ENCODE measurements around the gene ZMYM2. TPM values are rescaled to one million over a fixed set of nuclear protein-coding genes. Genes with fewer than 3 reads are reported as not detected.

The ZMYM2 gene
- total RNA-seq, 1 donor from 2014 or later, result 48.2 TPM

DNA sequence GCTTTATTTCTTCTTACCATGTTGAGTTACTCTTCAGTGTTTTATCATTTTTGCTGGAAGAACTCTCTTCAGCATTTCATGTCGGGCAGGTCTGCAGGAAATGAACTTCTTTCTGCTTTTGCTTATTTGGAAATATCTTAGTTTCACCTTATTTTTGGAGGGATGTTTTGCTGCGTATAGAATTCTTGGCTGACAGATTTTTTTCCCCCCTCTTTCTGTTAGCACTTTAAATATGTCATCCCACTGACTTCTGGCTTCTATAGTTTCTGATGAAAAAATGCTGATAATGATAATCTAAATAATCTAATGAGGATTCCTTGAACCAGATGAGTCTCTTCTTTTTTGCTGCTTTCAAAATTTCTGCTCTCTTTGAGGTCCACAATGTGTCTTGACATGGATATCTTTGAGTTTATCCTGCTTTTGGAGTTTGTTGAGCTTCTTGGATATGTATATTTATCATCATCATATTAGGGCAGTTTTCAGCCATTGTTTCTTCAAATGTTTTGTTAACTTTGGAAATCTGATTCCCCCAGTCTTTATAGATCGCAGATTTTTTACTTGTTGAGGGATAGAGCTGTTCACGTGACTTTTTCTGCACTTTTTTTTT is 20.4 kb downstream of the ZMYM2 start:
- TF ChIP-seq, protein P1, sequence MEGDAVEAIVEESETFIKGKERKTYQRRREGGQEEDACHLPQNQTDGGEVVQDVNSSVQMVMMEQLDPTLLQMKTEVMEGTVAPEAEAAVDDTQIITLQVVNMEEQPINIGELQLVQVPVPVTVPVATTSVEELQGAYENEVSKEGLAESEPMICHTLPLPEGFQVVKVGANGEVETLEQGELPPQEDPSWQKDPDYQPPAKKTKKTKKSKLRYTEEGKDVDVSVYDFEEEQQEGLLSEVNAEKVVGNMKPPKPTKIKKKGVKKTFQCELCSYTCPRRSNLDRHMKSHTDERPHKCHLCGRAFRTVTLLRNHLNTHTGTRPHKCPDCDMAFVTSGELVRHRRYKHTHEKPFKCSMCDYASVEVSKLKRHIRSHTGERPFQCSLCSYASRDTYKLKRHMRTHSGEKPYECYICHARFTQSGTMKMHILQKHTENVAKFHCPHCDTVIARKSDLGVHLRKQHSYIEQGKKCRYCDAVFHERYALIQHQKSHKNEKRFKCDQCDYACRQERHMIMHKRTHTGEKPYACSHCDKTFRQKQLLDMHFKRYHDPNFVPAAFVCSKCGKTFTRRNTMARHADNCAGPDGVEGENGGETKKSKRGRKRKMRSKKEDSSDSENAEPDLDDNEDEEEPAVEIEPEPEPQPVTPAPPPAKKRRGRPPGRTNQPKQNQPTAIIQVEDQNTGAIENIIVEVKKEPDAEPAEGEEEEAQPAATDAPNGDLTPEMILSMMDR (IDR thresholded peaks at IDR 0.05; ENCODE audit: borderline replicate concordance), result no peak
- H3K36me3 ChIP-seq, result peaks cover 50% of the 10 kb centered on the region

DNA sequence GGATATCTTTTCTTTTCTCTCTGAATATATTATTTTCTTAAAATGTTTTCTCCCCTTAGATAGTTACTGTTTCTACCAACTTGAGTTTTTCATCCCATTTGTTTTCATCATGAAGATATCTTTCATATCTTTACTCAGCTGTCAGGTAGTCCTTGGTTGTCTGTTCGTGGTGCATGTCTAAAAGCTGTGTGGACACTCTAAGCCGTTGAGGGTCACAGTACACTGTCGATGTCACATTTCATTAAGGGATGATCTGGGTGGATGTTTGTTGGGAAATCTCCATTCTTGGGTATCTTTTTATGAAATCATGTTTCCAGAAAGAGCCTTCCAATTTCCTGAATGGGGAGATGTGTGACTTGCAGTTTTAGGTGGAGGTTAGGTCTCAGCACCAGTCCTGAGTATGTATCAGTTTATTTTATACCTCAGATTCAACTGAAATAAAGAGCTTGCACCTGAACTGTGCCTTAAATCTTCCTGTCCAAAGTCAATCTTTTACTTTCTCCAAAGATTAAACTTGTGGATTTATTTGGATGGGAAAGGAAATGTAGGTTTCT is 23.2 kb downstream of the ZMYM2 start:
- TF ChIP-seq, protein P1 (IDR thresholded peaks at IDR 0.05; ENCODE audit: borderline replicate concordance), result no peak
- Histone ChIP-seq H3K27me3 (ENCODE audit: low read depth) (no peaks in the 10 kb centered on the region), H3K27ac (replicated peaks) (no peak overlapping the region), H3K36me3 (peaks cover 29% of the 10 kb centered on the region), H3K4me3 (no peak overlapping the region), H3K4me1 (peaks cover 21% of the 10 kb centered on the region), H3K9me3 (replicated peaks) (peaks cover 21% of the 10 kb centered on the region)
- no peak for DNase-seq
- intact Hi-C loops (cut with micrococcal nuclease), result no loop called here

More for the DNA sequence above, 20.4 kb downstream of the ZMYM2 start:
- intact Hi-C loops (cut with micrococcal nuclease), result no loop called here
- no peak overlapping the region for H3K27ac ChIP-seq (replicated peaks)
- no peak overlapping the region for H3K4me3 ChIP-seq
- no peak for DNase-seq
- no peaks in the 10 kb centered on the region for H3K27me3 ChIP-seq (ENCODE audit: low read depth)
- peaks cover 21% of the 10 kb centered on the region for H3K9me3 ChIP-seq (replicated peaks)
- peaks cover 19% of the 10 kb centered on the region for H3K4me1 ChIP-seq

DNA sequence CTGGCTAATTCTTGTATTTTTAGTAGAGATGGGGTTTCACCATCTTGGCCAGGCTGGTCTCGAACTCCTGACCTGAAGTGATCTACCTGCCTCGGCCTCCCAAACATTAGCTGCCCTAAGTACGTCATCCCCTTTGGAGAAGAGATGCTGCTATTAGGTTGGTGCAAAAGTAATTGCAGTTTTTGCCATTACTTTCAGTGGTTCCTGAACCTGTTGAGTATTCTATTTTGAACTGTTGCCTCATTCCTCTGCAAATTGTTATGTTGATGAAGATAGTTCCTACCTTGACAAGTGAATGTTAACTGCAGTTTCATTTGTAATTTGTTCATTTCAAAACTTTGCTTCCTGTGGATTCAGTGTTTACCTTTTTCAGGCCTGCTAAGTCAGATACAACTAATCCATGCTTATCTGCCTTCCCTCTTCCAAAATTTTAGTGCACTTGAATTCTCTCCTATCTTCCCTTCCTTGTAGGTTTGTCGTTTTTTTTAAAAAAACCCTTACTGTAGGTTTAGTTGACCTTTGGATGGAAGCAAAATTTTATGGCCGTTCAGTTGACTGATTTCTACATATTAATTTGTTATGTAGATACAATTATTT is 24.0 kb downstream of the ZMYM2 start:
- TF ChIP-seq, protein P1 (IDR thresholded peaks at IDR 0.05; ENCODE audit: borderline replicate concordance), result no peak
- no peak overlapping the region for H3K27ac ChIP-seq (replicated peaks)
- peaks cover 28% of the 10 kb centered on the region for H3K36me3 ChIP-seq
- peaks cover 21% of the 10 kb centered on the region for H3K9me3 ChIP-seq (replicated peaks)
- intact Hi-C loops (cut with micrococcal nuclease), result no loop called here
- H3K4me1 ChIP-seq, result peaks cover 21% of the 10 kb centered on the region
- H3K27me3 ChIP-seq (ENCODE audit: low read depth), result no peaks in the 10 kb centered on the region
- no peak overlapping the region for H3K4me3 ChIP-seq
- no peak for DNase-seq

DNA sequence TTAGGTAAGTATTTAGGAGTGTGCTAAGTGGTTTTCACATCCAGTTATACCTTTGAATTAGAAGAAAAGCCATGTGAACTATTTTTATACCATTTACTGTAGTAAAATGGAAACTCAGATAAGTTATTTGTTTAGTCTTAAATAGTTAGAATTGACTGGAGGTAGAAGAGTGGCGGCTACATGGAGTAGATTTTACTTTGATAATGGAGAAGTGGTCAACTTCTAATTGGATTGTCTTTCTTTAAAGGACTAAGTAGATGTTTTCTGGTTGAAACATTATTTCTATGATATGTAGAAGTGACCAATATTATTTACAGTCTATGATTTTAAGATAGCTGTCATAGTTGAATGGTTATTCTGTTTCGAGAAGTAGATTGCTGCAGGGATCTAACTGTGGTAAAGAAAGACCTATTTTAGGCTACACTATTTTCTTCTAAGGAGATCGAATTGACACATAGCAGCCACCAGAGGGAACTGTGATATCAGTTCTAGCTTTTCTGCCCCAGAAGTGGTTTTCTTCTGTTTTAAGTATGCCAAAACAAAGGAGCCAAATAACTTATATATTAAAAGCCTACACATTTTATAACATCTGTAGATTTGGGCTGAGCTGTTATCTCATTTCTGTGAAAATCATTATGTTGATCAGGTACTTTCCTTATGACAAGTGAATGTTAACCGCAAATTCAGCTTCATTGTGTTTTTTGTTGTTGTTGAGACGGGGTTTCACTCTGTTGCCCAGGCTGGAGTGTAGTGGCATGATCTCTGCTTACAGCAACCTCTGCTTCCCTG is 26.1 kb downstream of the ZMYM2 start:
- H3K27ac ChIP-seq (replicated peaks), result no peak overlapping the region
- no peak overlapping the region for H3K4me3 ChIP-seq
- peaks cover 1% of the 10 kb centered on the region for H3K9me3 ChIP-seq (replicated peaks)
- TF ChIP-seq, protein P1 (IDR thresholded peaks at IDR 0.05; ENCODE audit: borderline replicate concordance), result peak; percentile 63
- peaks cover 38% of the 10 kb centered on the region for H3K4me1 ChIP-seq
- peaks cover 7% of the 10 kb centered on the region for H3K36me3 ChIP-seq
- no peaks in the 10 kb centered on the region for H3K27me3 ChIP-seq (ENCODE audit: low read depth)
- DNase-seq, result no peak
- intact Hi-C loops (cut with micrococcal nuclease), result no loop called here

DNA sequence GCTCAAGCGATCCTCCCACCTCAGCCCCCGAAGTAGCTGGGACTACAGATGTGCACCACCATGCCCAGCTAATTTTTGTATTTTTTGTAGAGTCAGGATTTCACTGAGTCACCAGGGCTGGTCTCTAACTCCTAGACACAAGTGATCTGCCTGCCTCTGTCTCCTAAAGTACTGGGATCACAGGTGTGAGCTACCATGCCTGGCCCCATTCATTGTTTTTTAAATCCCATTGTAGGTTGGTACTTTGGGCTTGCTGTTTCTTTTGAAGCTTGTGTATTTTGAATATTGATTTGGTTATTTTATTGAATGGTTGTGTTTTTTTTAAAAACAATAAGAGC is 26.7 kb downstream of the ZMYM2 start:
- H3K36me3 ChIP-seq, result peaks cover 3% of the 10 kb centered on the region
- no peak for DNase-seq
- no peaks in the 10 kb centered on the region for H3K9me3 ChIP-seq (replicated peaks)
- H3K27me3 ChIP-seq (ENCODE audit: low read depth), result no peaks in the 10 kb centered on the region
- H3K4me3 ChIP-seq, result no peak overlapping the region
- H3K4me1 ChIP-seq, result peaks cover 44% of the 10 kb centered on the region
- intact Hi-C loops (cut with micrococcal nuclease), result no loop called here
- TF ChIP-seq, protein P1 (IDR thresholded peaks at IDR 0.05; ENCODE audit: borderline replicate concordance), result no peak
- no peak overlapping the region for H3K27ac ChIP-seq (replicated peaks)
